Measurements from ENCODE around the gene CYB5R4. TPM values are rescaled to one million over a fixed set of nuclear protein-coding genes. Genes with fewer than 3 reads are reported as not detected.

Gene CYB5R4
- total RNA-seq, 1 experiment from 2014 or later: 24.0 TPM

DNA sequence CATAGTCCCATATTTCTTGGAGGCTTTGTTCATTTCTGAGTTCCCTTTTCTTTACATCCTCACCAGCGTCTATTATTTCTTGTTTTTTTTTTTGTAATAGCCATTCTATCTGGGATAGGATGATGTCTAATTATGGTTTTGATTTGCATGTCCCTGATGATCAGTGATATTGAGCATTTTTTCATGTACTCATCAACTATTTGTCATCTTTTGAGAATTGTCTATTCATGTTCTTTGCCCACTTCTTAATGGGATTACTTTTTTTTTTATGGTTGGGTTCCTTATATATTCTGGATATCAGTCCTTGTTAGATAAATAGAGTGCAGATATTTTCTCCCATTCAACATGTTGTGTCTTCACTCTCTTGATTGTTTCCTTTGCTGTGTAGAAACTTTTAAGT lies 42.1 kb downstream of the CYB5R4 start:
- Histone ChIP-seq H3K79me2 (ENCODE audit: insufficient read depth, low read length) (peaks cover 9% of the 10 kb centered on the region; the same call in 1 of the 2 replicates), H3K36me3 (ENCODE audit: control insufficient read depth in 1 of 2, insufficient read depth in 2 of 2, low read length in 2 of 2) (no peaks in the 10 kb centered on the region), H3K9ac (ENCODE audit: low read length) (no peak overlapping the region), H3K27me3 (ENCODE audit: insufficient read depth, low read length) (no peaks in the 10 kb centered on the region), H3K9me2 (ENCODE audit: insufficient read depth) (no peaks in the 10 kb centered on the region), H3K4me2 (ENCODE audit: low read length) (no peak overlapping the region), H3K4me1 (ENCODE audit: control insufficient read depth in 1 of 2, insufficient read depth in 2 of 2, low read length in 2 of 2) (no peaks in the 10 kb centered on the region), H3K4me3 (replicated peaks in 1 of 2; ENCODE audit: low read depth in 1 of 2, low read length in 2 of 2) (no peak overlapping the region), H4K20me1 (ENCODE audit: insufficient read depth) (no peaks in the 10 kb centered on the region), H3K9me3 (ENCODE audit: control insufficient read depth in 1 of 2, insufficient read depth in 1 of 2, low read depth in 1 of 2, low read length in 2 of 2) (no peaks in the 10 kb centered on the region), H3K27ac (ENCODE audit: low read depth, low read length) (no peak overlapping the region), H2AFZ (ENCODE audit: low read depth, low read length, poor library complexity, severe bottlenecking) (no peak overlapping the region)
- BruUV-seq (replicated peaks): no TSS peak
- ATAC-seq: no peak
- no peak for DNase-seq (ENCODE audit: low read depth, low spot score)
- ChIA-PET RAD21 (ENCODE audit: low non-redundant PET in 1 of 2, low total read pairs in 2 of 2, uncharacterized antibody in 2 of 2, unreplicated experiment in 2 of 2) (no interaction called here), CTCF (no interaction called here), POLR2A (no interaction called here)
- no peak for TF ChIP-seq EZH2 (IDR thresholded peaks at IDR 0.05)
- no peak for TF ChIP-seq POLR2AphosphoS5 (IDR thresholded peaks at IDR 0.05; ENCODE audit: low read depth, low read length)
- no peak for TF ChIP-seq CBX3 (IDR thresholded peaks at IDR 0.05; ENCODE audit: low read depth)
- no peak for TF ChIP-seq POLR2A (IDR thresholded peaks at IDR 0.05; ENCODE audit: borderline replicate concordance, extremely low read depth, insufficient read depth, insufficient read length)
- TF ChIP-seq, protein P1, sequence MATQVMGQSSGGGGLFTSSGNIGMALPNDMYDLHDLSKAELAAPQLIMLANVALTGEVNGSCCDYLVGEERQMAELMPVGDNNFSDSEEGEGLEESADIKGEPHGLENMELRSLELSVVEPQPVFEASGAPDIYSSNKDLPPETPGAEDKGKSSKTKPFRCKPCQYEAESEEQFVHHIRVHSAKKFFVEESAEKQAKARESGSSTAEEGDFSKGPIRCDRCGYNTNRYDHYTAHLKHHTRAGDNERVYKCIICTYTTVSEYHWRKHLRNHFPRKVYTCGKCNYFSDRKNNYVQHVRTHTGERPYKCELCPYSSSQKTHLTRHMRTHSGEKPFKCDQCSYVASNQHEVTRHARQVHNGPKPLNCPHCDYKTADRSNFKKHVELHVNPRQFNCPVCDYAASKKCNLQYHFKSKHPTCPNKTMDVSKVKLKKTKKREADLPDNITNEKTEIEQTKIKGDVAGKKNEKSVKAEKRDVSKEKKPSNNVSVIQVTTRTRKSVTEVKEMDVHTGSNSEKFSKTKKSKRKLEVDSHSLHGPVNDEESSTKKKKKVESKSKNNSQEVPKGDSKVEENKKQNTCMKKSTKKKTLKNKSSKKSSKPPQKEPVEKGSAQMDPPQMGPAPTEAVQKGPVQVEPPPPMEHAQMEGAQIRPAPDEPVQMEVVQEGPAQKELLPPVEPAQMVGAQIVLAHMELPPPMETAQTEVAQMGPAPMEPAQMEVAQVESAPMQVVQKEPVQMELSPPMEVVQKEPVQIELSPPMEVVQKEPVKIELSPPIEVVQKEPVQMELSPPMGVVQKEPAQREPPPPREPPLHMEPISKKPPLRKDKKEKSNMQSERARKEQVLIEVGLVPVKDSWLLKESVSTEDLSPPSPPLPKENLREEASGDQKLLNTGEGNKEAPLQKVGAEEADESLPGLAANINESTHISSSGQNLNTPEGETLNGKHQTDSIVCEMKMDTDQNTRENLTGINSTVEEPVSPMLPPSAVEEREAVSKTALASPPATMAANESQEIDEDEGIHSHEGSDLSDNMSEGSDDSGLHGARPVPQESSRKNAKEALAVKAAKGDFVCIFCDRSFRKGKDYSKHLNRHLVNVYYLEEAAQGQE (IDR thresholded peaks at IDR 0.05; ENCODE audit: low read depth): no peak
- TF ChIP-seq JUND (IDR thresholded peaks at IDR 0.05): no peak
- TF ChIP-seq, protein P2, sequence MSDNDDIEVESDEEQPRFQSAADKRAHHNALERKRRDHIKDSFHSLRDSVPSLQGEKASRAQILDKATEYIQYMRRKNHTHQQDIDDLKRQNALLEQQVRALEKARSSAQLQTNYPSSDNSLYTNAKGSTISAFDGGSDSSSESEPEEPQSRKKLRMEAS (IDR thresholded peaks at IDR 0.05): no peak
- TF ChIP-seq CEBPB (IDR thresholded peaks at IDR 0.05; ENCODE audit: low read depth): no peak
- intact Hi-C loops (cut with micrococcal nuclease): loop anchor here (5.0 kb wide), 1 partner anchor 404 kb away; no protein-coding TSS in a partner anchor

Measured in HCT116 (cell line).